SU-DHL-6 (cell line): ENCODE results near the gene ITPR3.

Experiments used
- EZH2phosphoT487 ChIP-seq: fragments of 200-600 bp; sonication (generic), shearing (Covaris generic); conservative IDR thresholded peaks from 2 replicates; pipeline ENCODE4 v1.6.1; 2018; ENCODE audit warnings: mild to moderate bottlenecking, antibody characterized with exemption, low read length, moderate library complexity, mixed read lengths
- TF ChIP-seq, protein P1 (sequence below): fragments of 200-600 bp; sonication (generic); IDR thresholded peaks from one replicate; pipeline ENCODE4 v1.5.1; 2017; ENCODE audit warnings: antibody characterized with exemption, mild to moderate bottlenecking, low read length, moderate library complexity; ENCODE audit not compliant: insufficient read depth, poor library complexity, severe bottlenecking

- TF ChIP-seq, protein P1, sequence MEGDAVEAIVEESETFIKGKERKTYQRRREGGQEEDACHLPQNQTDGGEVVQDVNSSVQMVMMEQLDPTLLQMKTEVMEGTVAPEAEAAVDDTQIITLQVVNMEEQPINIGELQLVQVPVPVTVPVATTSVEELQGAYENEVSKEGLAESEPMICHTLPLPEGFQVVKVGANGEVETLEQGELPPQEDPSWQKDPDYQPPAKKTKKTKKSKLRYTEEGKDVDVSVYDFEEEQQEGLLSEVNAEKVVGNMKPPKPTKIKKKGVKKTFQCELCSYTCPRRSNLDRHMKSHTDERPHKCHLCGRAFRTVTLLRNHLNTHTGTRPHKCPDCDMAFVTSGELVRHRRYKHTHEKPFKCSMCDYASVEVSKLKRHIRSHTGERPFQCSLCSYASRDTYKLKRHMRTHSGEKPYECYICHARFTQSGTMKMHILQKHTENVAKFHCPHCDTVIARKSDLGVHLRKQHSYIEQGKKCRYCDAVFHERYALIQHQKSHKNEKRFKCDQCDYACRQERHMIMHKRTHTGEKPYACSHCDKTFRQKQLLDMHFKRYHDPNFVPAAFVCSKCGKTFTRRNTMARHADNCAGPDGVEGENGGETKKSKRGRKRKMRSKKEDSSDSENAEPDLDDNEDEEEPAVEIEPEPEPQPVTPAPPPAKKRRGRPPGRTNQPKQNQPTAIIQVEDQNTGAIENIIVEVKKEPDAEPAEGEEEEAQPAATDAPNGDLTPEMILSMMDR: no peak
- no peak for TF ChIP-seq EZH2phosphoT487
These were observed 105.0 kb downstream of the ITPR3 start for GRCh38 chr6:33725891-33726673.
